IMR-90 (cell line): ENCODE data around the gene FOXO1. TPM values are rescaled to one million over a fixed set of nuclear protein-coding genes. Genes with fewer than 3 reads are reported as not detected.

Experiments used
- ATAC-seq: fragments of 200-7000 bp; cut with Tn5 transposase; 2 replicates; pipeline ENCODE4 v1.9.1; 2020; ENCODE audit warnings: low read depth, mild to moderate bottlenecking, moderate library complexity
- BruUV-seq: library from RNA; stranded (reverse); fragments of 400-500 nt; replicated peaks from 2 replicates; lab custom pipeline; 2021; lab: Mats Ljungman, UMichigan
- CTCF ChIA-PET: fragments of 300-600 bp; formaldehyde crosslinking; extraction: SDS; loops from one replicate; lab custom pipeline; 2021; ENCODE audit warnings: antibody characterized with exemption; lab: Yijun Ruan, JAX
- POLR2A ChIA-PET: fragments of 300-600 bp; sonication (Branson Sonifier 250); formaldehyde crosslinking; loops from one replicate; lab custom pipeline; 2022; ENCODE audit warnings: antibody characterized with exemption; ENCODE audit not compliant: unreplicated experiment; lab: Charles Lee
- DNase-seq: peaks from one replicate; pipeline ENCODE4 v3.0.0; 2013
- H2AFZ ChIP-seq: replicated peaks from 2 replicates; pipeline ENCODE3; 2013; ENCODE audit warnings: low read length, mild to moderate bottlenecking; ENCODE audit not compliant: poor library complexity
- H2AK5ac ChIP-seq: 2 replicates; pipeline ENCODE4 v1.6.1; 2013; ENCODE audit warnings: low read depth, low read length, inconsistent platforms
- H2AK9ac ChIP-seq: replicated peaks from 2 replicates; pipeline ENCODE3; 2013; ENCODE audit warnings: mild to moderate bottlenecking, low read depth, low read length, moderate library complexity; ENCODE audit not compliant: poor library complexity
- H2BK120ac ChIP-seq: 2 replicates; pipeline ENCODE4 v1.6.1; 2013; ENCODE audit warnings: low read depth, low read length, inconsistent platforms
- H2BK15ac ChIP-seq: 3 replicates; pipeline ENCODE4 v1.6.1; 2013; ENCODE audit warnings: low read depth, low read length, inconsistent platforms
- H2BK20ac ChIP-seq: 2 replicates; pipeline ENCODE4 v1.6.1; 2013; ENCODE audit warnings: low read depth, mild to moderate bottlenecking, inconsistent platforms, low read length, moderate library complexity
- H2BK5ac ChIP-seq: 2 replicates; pipeline ENCODE4 v1.6.1; 2013; ENCODE audit warnings: mild to moderate bottlenecking, low read depth, low read length, inconsistent platforms; ENCODE audit not compliant: poor library complexity, severe bottlenecking
- H3K14ac ChIP-seq: replicated peaks from 2 replicates; pipeline ENCODE4 v1.6.1; 2013; ENCODE audit warnings: low read depth, low read length, inconsistent platforms
- H3K18ac ChIP-seq: 2 replicates; pipeline ENCODE4 v1.6.1; 2013; ENCODE audit warnings: low read depth, low read length, control low read depth
- H3K23ac ChIP-seq: 2 replicates; pipeline ENCODE4 v1.6.1; 2013; ENCODE audit warnings: low read depth, low read length, inconsistent platforms
- H3K27ac ChIP-seq: 2 replicates; pipeline ENCODE4 v1.5.1; 2013; ENCODE audit warnings: mild to moderate bottlenecking, control low read depth, low read length; ENCODE audit not compliant: insufficient read depth
- H3K27me3 ChIP-seq: 2 replicates; pipeline ENCODE4 v1.6.1; 2013; ENCODE audit warnings: low read length; ENCODE audit not compliant: control insufficient read depth, insufficient read depth
- H3K36me3 ChIP-seq: 2 replicates; pipeline ENCODE4 v1.6.1; 2013; ENCODE audit warnings: low read length, mixed read lengths; ENCODE audit not compliant: control insufficient read depth, insufficient read depth
- H3K4ac ChIP-seq: 2 replicates; pipeline ENCODE4 v1.6.1; 2013; ENCODE audit warnings: low read depth, low read length, inconsistent platforms
- H3K4me1 ChIP-seq: 2 replicates; pipeline ENCODE4 v1.6.1; 2013; ENCODE audit warnings: low read length, mixed read lengths; ENCODE audit not compliant: control insufficient read depth, insufficient read depth
- H3K4me2 ChIP-seq: 2 replicates; pipeline ENCODE4 v1.6.1; 2013; ENCODE audit warnings: low read depth, mild to moderate bottlenecking, control low read depth, low read length, moderate library complexity
- H3K4me3 ChIP-seq: 2 replicates; pipeline ENCODE4 v1.5.1; 2013; ENCODE audit warnings: low read depth, mild to moderate bottlenecking, control low read depth, low read length, moderate library complexity; ENCODE audit not compliant: insufficient read depth
- H3K56ac ChIP-seq: 2 replicates; pipeline ENCODE4 v1.6.1; 2013; ENCODE audit warnings: low read length, inconsistent platforms; ENCODE audit not compliant: insufficient read depth; ENCODE audit errors: extremely low read depth
- H3K79me1 ChIP-seq, 2 experiments: 2 replicates each; pipeline ENCODE4 v1.6.1; 2013; ENCODE audit warnings: low read length in 2 of 2, inconsistent platforms in 1 of 2, low read depth in 1 of 2
- H3K9ac ChIP-seq: 2 replicates; pipeline ENCODE4 v1.6.1; 2013; ENCODE audit warnings: low read depth, low read length, control low read depth
- H3K9me1 ChIP-seq: 2 replicates; pipeline ENCODE4 v1.6.1; 2013; ENCODE audit warnings: low read length, inconsistent platforms; ENCODE audit not compliant: insufficient read depth
- H3K9me3 ChIP-seq: 2 replicates; pipeline ENCODE4 v1.6.1; 2013; ENCODE audit warnings: low read length; ENCODE audit not compliant: control insufficient read depth, insufficient read depth
- H4K20me1 ChIP-seq: 2 replicates; pipeline ENCODE4 v1.6.1; 2013; ENCODE audit warnings: low read length, inconsistent platforms; ENCODE audit not compliant: insufficient read depth
- H4K5ac ChIP-seq: 2 replicates; pipeline ENCODE4 v1.6.1; 2013; ENCODE audit warnings: mild to moderate bottlenecking, low read depth, low read length, control low read depth
- H4K8ac ChIP-seq, 2 experiments: 2 replicates each; pipeline ENCODE4 v1.6.1; 2013; ENCODE audit warnings: low read depth in 2 of 2, low read length in 2 of 2, control low read depth in 1 of 2, inconsistent platforms in 1 of 2
- H4K91ac ChIP-seq: 2 replicates; pipeline ENCODE4 v1.6.1; 2013; ENCODE audit warnings: low read depth, low read length, inconsistent platforms; ENCODE audit not compliant: insufficient read depth
- BHLHE40 ChIP-seq: fragments of 150-350 bp; IDR thresholded peaks from 2 replicates; pipeline ENCODE4 v1.6.1; 2016; ENCODE audit warnings: mild to moderate bottlenecking, low read depth, low read length
- CEBPB ChIP-seq: IDR thresholded peaks from 2 replicates; pipeline ENCODE4 v1.6.1; 2012; ENCODE audit warnings: low read depth, low read length, improper control_type of control experiment
- CHD1 ChIP-seq: IDR thresholded peaks from 2 replicates; pipeline ENCODE4 v1.6.1; 2012; ENCODE audit warnings: low read depth, low read length, improper control_type of control experiment
- CTCF ChIP-seq: conservative IDR thresholded peaks from 2 replicates; pipeline ENCODE4 v1.5.1; 2012; ENCODE audit warnings: mild to moderate bottlenecking, low read depth, low read length, improper control_type of control experiment
- ELK1 ChIP-seq: fragments of 150-350 bp; IDR thresholded peaks from 2 replicates; pipeline ENCODE4 v1.6.1; 2016; ENCODE audit warnings: low read depth, mild to moderate bottlenecking, low read length, moderate library complexity, borderline replicate concordance
- FOS ChIP-seq: fragments of 150-350 bp; IDR thresholded peaks from 2 replicates; pipeline ENCODE4 v1.6.1; 2016; ENCODE audit warnings: low read depth, low read length
- MAFK ChIP-seq: IDR thresholded peaks from 2 replicates; pipeline ENCODE4 v1.6.1; 2012; ENCODE audit warnings: low read depth, low read length, improper control_type of control experiment
- MAZ ChIP-seq: IDR thresholded peaks from 2 replicates; pipeline ENCODE4 v1.6.1; 2012; ENCODE audit warnings: low read depth, mild to moderate bottlenecking, low read length, improper control_type of control experiment, moderate library complexity, borderline replicate concordance
- MXI1 ChIP-seq: IDR thresholded peaks from 2 replicates; pipeline ENCODE4 v1.6.1; 2012; ENCODE audit warnings: low read depth, mild to moderate bottlenecking, low read length, moderate library complexity, borderline replicate concordance
- NFE2L2 ChIP-seq: fragments of 150-350 bp; IDR thresholded peaks from 2 replicates; pipeline ENCODE4 v1.6.1; 2016; ENCODE audit warnings: low read depth, mild to moderate bottlenecking, low read length
- RAD21 ChIP-seq: IDR thresholded peaks from 2 replicates; pipeline ENCODE4 v1.6.1; 2012; ENCODE audit warnings: low read length, improper control_type of control experiment
- RCOR1 ChIP-seq: IDR thresholded peaks from 2 replicates; pipeline ENCODE4 v1.6.1; 2012; ENCODE audit warnings: mild to moderate bottlenecking, low read length, improper control_type of control experiment; ENCODE audit not compliant: insufficient replicate concordance
- RFX5 ChIP-seq: IDR thresholded peaks from 2 replicates; pipeline ENCODE4 v1.8.0; 2012; ENCODE audit warnings: low read depth, mild to moderate bottlenecking, low read length, moderate library complexity
- SMC3 ChIP-seq: fragments of 150-350 bp; IDR thresholded peaks from 2 replicates; pipeline ENCODE4 v1.6.1; 2016; ENCODE audit warnings: low read depth, mild to moderate bottlenecking, antibody characterized with exemption, low read length, moderate library complexity
- USF2 ChIP-seq: fragments of 150-350 bp; IDR thresholded peaks from 2 replicates; pipeline ENCODE4 v1.6.1; 2017; ENCODE audit warnings: mild to moderate bottlenecking, antibody characterized with exemption, low read length, low read depth
- WGBS, 2 experiments: methylation state at CpG; one replicate each; pipeline versions ENCODE4 v1.1.5 to v1.1.7; 2013; ENCODE audit warnings: missing lambda C conversion rate in 2 of 2; ENCODE audit not compliant: insufficient read length in 1 of 2; ENCODE audit errors: extremely low coverage in 2 of 2; 5-methylcytosine and 5-hydroxymethylcytosine counted together
- dilution Hi-C: fragments of 300-500 bp; cut with HindIII; formaldehyde crosslinking; loops from one replicate; pipeline ENCODE4 v1.14.3; 2018; ENCODE audit warnings: low sequenced_read_pairs; ENCODE audit not compliant: unreplicated experiment
- in situ Hi-C: fragments of 300-500 bp; cut with MboI; formaldehyde crosslinking; loops from 3 replicates; pipeline ENCODE4 v1.14.3; 2019; ENCODE audit warnings: low sequenced_read_pairs, inconsistent platforms, mixed read lengths
- intact Hi-C: fragments of 100-400 bp; cut with micrococcal nuclease; formaldehyde crosslinking; loops from 2 replicates; pipeline ENCODE4 v1.10.0; 2022
- polyA plus RNA-seq, 3 experiments: library from polyadenylated mRNA; depleted of rRNA; stranded (reverse); fragments of >200 nt; gene quantifications; 2 replicates each; pipeline ENCODE4 v1.2.3, GENCODE V29; 2012; ENCODE audit warnings: low replicate concordance in 1 of 3
- total RNA-seq: library from RNA; depleted of rRNA; stranded (reverse); fragments of >200 nt; gene quantifications from 2 replicates; pipeline ENCODE4 v1.2.3, GENCODE V29; 2012

The FOXO1 gene
- total and polyA plus RNA-seq, 2 of the 4 experiments (the other 2 are of a cell fraction), result 0.12 to 0.18 TPM

- intact Hi-C loops, result no loop called here
- Histone ChIP-seq H3K9me3 (no peaks in the 10 kb centered on the region), H2BK120ac (no peak overlapping the region), H3K14ac (no peak overlapping the region), H2AK5ac (no peak overlapping the region), H3K9me1 (no peaks in the 10 kb centered on the region), H4K91ac (no peak overlapping the region), H3K9ac (no peak overlapping the region), H3K4ac (no peak overlapping the region), H3K18ac (no peak overlapping the region), H3K56ac (no peak overlapping the region), H2AK9ac (no peak overlapping the region), H2BK20ac (no peak overlapping the region), H3K27me3 (no peaks in the 10 kb centered on the region), H3K4me3 (no peak overlapping the region), H2AFZ (no peak overlapping the region), H2BK15ac (no peak overlapping the region), H3K27ac (no peak overlapping the region), H3K36me3 (no peaks in the 10 kb centered on the region), H4K5ac (no peak overlapping the region), H4K8ac (no peak overlapping the region), H3K23ac (no peak overlapping the region), H3K4me1 (no peaks in the 10 kb centered on the region), H3K79me1 (no peaks in the 10 kb centered on the region), H4K20me1 (no peaks in the 10 kb centered on the region), H3K4me2 (no peak overlapping the region), H2BK5ac (no peak overlapping the region)
- in situ Hi-C loops, result no loop called here
- TF ChIP-seq FOS, result no peak
- TF ChIP-seq USF2, result no peak
- TF ChIP-seq ELK1, result no peak
- no peak for TF ChIP-seq CHD1
- TF ChIP-seq CEBPB, result no peak
- TF ChIP-seq CTCF, result no peak
- TF ChIP-seq MAZ, result no peak
- TF ChIP-seq SMC3, result no peak
- TF ChIP-seq RCOR1, result no peak
- no peak for TF ChIP-seq RAD21
- no peak for TF ChIP-seq MXI1
- no peak for TF ChIP-seq MAFK
- no peak for TF ChIP-seq BHLHE40
- TF ChIP-seq NFE2L2, result no peak
- TF ChIP-seq RFX5, result no peak
- ATAC-seq (no peak), DNase-seq (no peak)
- dilution Hi-C loops, result no loop called here
- POLR2A ChIA-PET, result no interaction called here
- no TSS peak for BruUV-seq
- 43% methylated on average over 1 of the region's 4 CpGs; no CpG with 5 or more reads in 1 of the 2 experiments for WGBS, 2 experiments
- CTCF ChIA-PET, result no interaction called here
Observed at GRCh38 chr13:40534456-40534855, 132.0 kb downstream of the FOXO1 start.
